DMS53 treated with DMSO at 0.1 percent for 48 hours (cell line): ENCODE results near the gene PPP1R15A.
"Not testable (repeated sequence)": the region's sequence is repeated elsewhere in the genome, so short reads cannot be mapped to it uniquely, and the experiment has no call there.

Experiments
- DNase-seq: peaks from one replicate; lab custom pipeline; 2025; ENCODE audit not compliant: unreplicated experiment; lab: John Stamatoyannopoulos, UW

Gene PPP1R15A

DNA sequence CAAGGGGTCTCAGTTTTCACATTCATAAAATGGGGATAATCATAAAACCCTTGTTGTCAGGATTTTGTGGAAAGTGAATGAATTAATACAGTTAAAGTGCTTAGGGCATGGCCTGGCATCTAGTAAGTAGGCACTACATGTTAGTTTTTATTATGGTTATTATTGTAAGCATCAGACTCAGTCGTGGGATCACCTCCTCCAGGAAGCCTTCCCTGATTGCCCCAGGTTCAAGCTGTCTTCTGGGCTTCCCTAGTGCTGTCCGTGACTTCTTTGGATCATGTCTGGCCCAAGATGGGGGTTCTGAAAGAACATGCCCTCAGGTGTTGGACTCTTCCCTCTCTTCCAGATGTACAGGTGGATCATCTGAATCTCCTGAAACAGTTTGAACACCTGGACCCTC is 38.6 kb downstream of the PPP1R15A start:
- no peak for DNase-seq

DNA sequence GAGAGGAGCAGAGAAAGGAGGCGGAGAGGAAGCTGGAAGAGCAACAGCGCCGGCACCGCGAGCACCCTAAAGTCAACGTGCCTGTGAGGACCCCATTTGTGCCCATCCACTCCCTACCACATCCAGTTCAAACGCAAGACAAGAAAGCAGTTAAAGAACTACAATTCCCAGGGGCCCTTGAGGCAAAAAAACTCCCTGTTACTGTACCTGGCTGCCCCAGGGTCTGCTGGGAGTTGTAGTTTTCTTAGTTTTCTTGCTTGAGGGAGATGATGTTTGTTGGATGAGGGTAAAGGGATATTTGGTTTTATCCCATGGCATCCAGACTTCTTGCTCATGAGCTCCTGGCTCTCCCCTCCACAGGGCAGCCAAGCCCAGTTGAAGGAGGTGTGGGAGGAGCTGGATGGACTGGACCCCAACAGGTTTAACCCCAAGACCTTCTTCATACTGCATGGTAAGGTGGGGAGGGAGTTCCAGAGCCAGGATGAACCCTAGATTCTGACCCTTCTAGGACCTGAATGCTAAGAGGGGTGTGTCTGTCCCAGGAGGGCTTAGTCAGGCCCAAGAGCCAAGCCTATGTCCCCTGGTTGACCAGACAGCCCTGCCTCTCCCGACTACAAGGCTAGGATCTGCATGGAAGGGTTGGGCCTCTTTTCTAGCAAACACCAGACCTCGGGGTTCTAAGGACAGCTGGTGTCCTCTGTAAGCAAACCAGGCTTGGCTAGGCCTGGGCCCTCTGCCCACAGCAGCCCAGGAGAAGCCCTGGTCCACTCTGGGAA is 41.1 kb downstream of the PPP1R15A start:
- DNase-seq = no peak

DNA sequence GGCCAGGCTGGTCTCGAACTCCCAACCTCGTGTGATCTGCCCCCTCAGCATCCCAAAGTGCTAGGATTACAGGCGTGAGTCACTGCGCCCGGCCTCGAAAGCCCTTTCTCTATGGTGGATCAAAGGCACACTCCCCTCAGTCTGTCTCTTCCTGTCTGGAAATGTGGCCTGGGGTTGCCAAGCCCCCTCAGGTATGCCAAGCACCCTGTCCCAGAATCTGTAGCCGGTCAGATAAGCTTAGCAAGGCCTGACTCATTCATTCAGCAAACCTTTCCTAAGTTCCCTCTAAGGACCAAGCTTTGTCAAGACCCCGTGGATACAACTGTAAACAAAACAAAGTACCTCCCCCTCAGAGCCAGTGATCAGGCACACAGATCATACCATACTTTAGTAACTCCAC is 42.0 kb downstream of the PPP1R15A start:
- no peak for DNase-seq

DNA sequence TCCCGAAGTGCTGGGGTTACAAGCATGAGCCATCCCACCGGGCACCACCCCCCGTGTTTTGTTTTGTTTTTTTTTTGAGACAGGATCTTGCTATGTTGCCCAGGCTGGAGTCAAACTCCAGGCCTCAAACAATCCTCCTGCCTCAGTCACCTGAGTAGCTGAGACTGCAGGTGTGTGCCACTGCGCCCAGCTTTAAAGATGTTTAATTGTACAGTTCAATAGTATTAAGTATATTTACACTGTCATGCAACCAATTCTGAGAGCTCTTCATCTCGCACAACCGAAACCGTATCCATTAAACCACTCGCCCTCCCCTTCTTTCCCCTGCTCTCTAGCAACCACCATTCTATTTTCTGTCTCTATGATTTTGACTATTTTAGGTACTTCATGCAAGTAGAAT is 43.5 kb downstream of the PPP1R15A start:
- peak; percentile 93 for DNase-seq

DNA sequence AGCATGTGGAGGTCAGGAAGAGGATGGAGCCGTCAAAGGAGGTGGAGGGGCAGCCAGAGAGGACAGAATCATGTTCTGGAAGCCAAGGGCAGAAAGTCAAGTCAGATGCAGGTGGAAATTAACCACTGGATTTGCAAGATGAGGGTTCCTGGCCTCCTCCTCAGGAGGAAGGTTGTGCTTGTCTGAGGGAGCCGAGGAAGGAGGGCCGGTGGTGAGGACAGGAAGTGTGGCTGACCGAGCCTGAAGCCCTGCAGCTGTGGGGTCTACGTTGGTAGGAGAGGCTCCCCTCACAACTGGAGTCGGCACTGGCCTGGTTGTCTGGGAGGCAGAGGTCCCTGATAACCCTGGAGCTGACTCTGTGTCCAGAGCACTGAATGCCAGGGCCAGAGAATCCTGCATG is 45.9 kb downstream of the PPP1R15A start:
- DNase-seq = no peak

DNA sequence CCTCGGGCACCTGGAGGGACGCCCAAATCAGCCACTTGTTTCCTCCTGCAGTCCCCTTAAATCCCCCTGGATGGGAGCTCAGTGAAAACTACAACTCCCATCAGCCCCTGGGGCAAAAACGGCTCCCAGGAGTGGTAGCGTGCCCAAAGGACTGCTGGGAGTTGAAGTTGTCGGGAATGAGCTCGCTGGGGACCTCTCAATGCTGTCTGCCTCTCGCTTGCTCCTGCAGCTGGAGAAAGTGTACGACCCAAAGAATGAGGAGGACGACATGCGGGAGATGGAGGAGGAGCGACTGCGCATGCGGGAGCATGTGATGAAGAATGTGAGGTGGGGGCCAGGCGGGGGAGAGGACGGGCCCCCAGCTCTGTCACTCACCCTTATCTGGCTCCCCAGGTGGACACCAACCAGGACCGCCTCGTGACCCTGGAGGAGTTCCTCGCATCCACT is 46.6 kb downstream of the PPP1R15A start:
- no peak for DNase-seq

DNA sequence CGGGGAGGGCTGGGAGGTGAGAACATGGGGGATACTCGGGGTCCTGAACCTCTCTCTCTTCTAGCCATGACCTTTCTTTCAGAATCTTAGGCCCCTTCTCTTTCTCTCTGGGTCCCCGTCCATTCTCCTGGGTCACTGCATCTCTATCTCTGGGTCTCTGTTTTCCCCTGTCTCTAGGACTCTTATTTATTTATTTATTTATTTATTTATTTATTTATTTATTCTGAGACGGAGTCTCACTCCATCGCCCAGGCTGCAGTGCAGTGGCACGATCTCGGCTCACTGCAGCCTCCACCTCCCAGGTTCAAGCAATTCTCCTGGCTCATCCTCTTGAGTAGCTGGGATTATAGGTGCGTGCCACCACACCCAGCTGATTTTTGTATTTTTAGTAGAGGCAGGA is 47.0 kb downstream of the PPP1R15A start:
- not testable (repeated sequence) for DNase-seq

DNA sequence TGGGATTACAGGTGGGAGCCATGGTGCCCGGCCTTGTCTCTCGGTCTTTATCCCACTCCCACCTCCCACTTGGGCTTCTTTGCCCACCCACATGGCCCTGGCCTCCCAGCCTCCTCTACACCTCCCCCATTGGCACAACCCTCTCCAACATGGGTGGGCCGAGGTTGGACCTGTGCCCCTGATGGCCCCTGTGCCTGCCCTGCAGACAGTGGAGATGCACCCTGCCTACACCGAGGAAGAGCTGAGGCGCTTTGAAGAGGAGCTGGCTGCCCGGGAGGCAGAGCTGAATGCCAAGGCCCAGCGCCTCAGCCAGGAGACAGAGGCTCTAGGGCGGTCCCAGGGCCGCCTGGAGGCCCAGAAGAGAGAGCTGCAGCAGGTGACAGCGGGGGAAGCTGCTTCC is 48.7 kb downstream of the PPP1R15A start:
- no peak for DNase-seq

DNA sequence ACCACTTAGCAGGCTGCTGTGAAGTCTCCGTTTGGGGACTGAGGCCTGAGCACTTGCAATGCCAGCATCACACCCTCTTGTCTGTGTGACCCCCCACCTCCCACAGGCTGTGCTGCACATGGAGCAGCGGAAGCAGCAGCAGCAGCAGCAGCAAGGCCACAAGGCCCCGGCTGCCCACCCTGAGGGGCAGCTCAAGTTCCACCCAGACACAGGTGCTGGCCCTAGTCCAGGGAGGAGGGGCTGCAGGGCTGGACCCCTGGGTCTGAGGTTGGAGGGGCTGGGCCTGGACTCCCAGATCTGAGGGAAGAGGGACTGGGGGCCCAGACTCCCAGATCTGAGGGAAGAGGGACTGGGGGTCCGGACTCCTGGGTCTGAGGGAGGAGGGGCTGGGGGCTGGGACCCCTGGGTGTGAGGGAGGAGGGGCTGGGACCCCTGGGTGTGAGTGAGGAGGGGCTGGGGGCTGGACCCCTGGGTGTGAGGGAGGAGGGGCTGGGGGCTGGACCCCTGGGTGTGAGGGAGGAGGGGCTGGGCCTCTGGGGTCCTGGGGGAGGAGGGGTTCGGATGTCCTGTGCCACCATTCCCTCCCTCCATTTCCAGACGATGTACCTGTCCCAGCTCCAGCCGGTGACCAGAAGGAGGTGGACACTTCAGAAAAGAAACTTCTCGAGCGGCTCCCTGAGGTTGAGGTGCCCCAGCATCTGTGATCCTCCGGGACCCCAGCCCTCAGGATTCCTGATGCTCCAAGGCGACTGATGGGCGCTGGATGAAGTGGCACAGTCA is 49.7 kb downstream of the PPP1R15A start:
- DNase-seq = no peak

DNA sequence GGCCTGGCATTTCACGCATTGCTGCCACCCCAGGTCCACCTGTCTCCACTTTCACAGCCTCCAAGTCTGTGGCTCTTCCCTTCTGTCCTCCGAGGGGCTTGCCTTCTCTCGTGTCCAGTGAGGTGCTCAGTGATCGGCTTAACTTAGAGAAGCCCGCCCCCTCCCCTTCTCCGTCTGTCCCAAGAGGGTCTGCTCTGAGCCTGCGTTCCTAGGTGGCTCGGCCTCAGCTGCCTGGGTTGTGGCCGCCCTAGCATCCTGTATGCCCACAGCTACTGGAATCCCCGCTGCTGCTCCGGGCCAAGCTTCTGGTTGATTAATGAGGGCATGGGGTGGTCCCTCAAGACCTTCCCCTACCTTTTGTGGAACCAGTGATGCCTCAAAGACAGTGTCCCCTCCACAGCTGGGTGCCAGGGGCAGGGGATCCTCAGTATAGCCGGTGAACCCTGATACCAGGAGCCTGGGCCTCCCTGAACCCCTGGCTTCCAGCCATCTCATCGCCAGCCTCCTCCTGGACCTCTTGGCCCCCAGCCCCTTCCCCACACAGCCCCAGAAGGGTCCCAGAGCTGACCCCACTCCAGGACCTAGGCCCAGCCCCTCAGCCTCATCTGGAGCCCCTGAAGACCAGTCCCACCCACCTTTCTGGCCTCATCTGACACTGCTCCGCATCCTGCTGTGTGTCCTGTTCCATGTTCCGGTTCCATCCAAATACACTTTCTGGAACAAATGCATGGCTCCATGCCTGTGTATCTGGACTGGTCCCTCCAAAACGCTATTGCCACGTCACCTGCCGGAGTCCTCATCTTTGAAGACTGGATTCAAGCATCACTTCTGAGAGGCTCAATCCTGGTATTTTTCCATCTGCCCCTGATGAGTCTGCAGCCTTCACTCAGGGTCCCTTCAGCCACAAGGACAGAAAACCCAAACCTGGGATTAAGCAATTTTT is 50.6 kb downstream of the PPP1R15A start:
- DNase-seq = no peak

DNA sequence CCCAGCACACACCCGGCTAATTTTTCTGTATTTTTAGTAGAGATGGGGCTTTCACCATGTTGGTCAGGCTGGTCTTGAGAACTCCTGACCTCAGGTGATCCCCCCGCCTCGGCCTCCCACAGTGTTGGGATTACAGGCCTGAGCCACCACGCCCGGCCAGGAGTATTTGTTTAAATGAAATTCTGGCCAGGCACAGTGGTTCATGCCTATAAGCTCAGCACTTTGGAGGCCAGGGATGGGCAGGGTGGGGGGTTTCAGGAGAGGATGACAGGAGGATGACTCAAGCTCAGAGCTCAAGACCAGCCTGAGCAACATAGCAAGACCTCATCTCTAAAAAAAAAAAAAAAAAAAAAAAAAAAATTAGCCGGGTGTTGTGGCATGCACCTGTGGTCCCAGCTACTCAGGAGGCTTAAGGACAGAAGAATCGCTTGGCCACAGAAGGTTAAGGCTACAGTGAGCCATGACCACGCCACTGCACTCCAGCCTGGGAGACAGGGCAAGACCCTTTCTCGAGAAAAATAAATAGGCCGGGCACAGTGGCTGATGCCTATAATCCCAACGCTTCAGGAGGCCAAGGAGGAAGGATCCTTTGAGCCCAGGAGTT is 53.1 kb downstream of the PPP1R15A start:
- DNase-seq = no peak
